SK-N-SH (cell line): ENCODE results near the gene JAK1. TPM values are rescaled to one million over a fixed set of nuclear protein-coding genes. Genes with fewer than 3 reads are reported as not detected.

Experiments
- CTCF ChIA-PET: fragments of 300-600, 350-600 bp; formaldehyde crosslinking; extraction: SDS; loops from one replicate; lab custom pipeline; 2021; lab: Yijun Ruan, JAX
- POLR2A ChIA-PET: fragments of 350-600 bp; sonication (Branson Sonifier 250); formaldehyde crosslinking; extraction: SDS; loops from one replicate; lab custom pipeline; 2020; ENCODE audit warnings: antibody characterized with exemption, inconsistent platforms; lab: Yijun Ruan, JAX
- DNase-seq: peaks from one replicate; pipeline ENCODE4 v3.0.0; 2012
- H2AFZ ChIP-seq: fragments of 200-600 bp; sonication (generic); 2 replicates; pipeline ENCODE4 v1.8.1; 2016; ENCODE audit warnings: antibody characterized with exemption, mild to moderate bottlenecking, low read depth
- H3F3A ChIP-seq: fragments of 200-600 bp; sonication (generic); replicated peaks from 2 replicates; pipeline ENCODE3; 2016; ENCODE audit warnings: antibody characterized with exemption, mild to moderate bottlenecking; ENCODE audit not compliant: insufficient read depth
- H3K27ac ChIP-seq, 2 experiments: fragments of 200-500 bp in 1 of 2; fragments of 200-600 bp in 1 of 2; sonication (Bioruptor generic) in 1 of 2; sonication (generic), shearing (Covaris generic) in 1 of 2; 2 replicates each; pipeline versions ENCODE4 v1.5.1 to v1.6.1; 2014 to 2016; ENCODE audit warnings: low read depth in 2 of 2, inconsistent platforms in 1 of 2, low read length in 1 of 2, mild to moderate bottlenecking in 1 of 2, mixed read lengths in 1 of 2
- H3K27me3 ChIP-seq: fragments of 200-600 bp; sonication (generic), shearing (Covaris generic); 2 replicates; pipeline ENCODE4 v1.6.1; 2016; ENCODE audit warnings: mixed run types; ENCODE audit not compliant: insufficient read depth
- H3K36me3 ChIP-seq, 2 experiments: fragments of 200-500 bp in 1 of 2; fragments of 200-600 bp in 1 of 2; sonication (Bioruptor generic) in 1 of 2; sonication (generic) in 1 of 2; replicated peaks in 1 of 2; 2 replicates each; pipeline versions ENCODE3 to v1.5.1; 2014 to 2016; ENCODE audit warnings: low read length in 1 of 2, mild to moderate bottlenecking in 1 of 2; ENCODE audit not compliant: insufficient read depth in 2 of 2, control insufficient read depth in 1 of 2
- H3K4me1 ChIP-seq, 2 experiments: fragments of 200-500 bp in 1 of 2; fragments of 200-600 bp in 1 of 2; sonication (Bioruptor generic) in 1 of 2; sonication (generic), shearing (Covaris generic) in 1 of 2; 2 replicates each; pipeline versions ENCODE4 v1.5.1 to v1.6.1; 2014 to 2016; ENCODE audit warnings: low read depth in 1 of 2, low read length in 1 of 2, mixed run types in 1 of 2; ENCODE audit not compliant: insufficient read depth in 2 of 2, control insufficient read depth in 1 of 2
- H3K4me2 ChIP-seq: fragments of 200-600 bp; sonication (generic), shearing (Covaris generic); 2 replicates; pipeline ENCODE4 v1.6.1; 2017; ENCODE audit warnings: mixed run types
- H3K4me3 ChIP-seq, 2 experiments: fragments of 200-500 bp in 1 of 2; fragments of 200-600 bp in 1 of 2; sonication (Bioruptor generic) in 1 of 2; sonication (generic), shearing (Covaris generic) in 1 of 2; 2 replicates each; pipeline versions ENCODE4 v1.5.1 to v1.8.1; 2014 to 2016; ENCODE audit warnings: low read depth in 2 of 2, inconsistent platforms in 1 of 2, low read length in 1 of 2, mild to moderate bottlenecking in 1 of 2, mixed read lengths in 1 of 2, moderate library complexity in 1 of 2
- H3K79me2 ChIP-seq: fragments of 200-600 bp; sonication (generic); 2 replicates; pipeline ENCODE4 v1.8.1; 2017; ENCODE audit warnings: mild to moderate bottlenecking; ENCODE audit not compliant: insufficient read depth
- H3K9ac ChIP-seq: fragments of 200-600 bp; sonication (generic); 2 replicates; pipeline ENCODE4 v1.6.1; 2017; ENCODE audit warnings: mixed run types
- H3K9me2 ChIP-seq: fragments of 200-600 bp; sonication (generic); 2 replicates; pipeline ENCODE4 v1.6.1; 2017; ENCODE audit warnings: mixed run types
- H3K9me3 ChIP-seq: fragments of 200-600 bp; sonication (generic); 2 replicates; pipeline ENCODE4 v1.6.1; 2017; ENCODE audit warnings: mixed run types, mild to moderate bottlenecking, moderate library complexity
- H4K20me1 ChIP-seq: fragments of 200-600 bp; sonication (generic); 2 replicates; pipeline ENCODE4 v1.6.1; 2017; ENCODE audit warnings: mild to moderate bottlenecking, mixed run types; ENCODE audit not compliant: insufficient read depth
- EP300 ChIP-seq, 2 experiments: IDR thresholded peaks; 2 replicates each; pipeline versions ENCODE4 v1.4.0 to v1.6.1; 2012; ENCODE audit warnings: borderline replicate concordance in 1 of 2, low read depth in 1 of 2, low read length in 1 of 2
- FOSL2 ChIP-seq: IDR thresholded peaks from 2 replicates; pipeline ENCODE4 v1.4.0; 2012; ENCODE audit warnings: low read depth, mild to moderate bottlenecking, moderate library complexity, borderline replicate concordance
- FOXJ3 ChIP-seq: sonication (generic); formaldehyde crosslinking; IDR thresholded peaks from 2 replicates; pipeline ENCODE4 v1.5.1; 2020; ENCODE audit warnings: mild to moderate bottlenecking, missing genetic modification reagents
- GATA2 ChIP-seq: sonication (generic); formaldehyde crosslinking; IDR thresholded peaks from 2 replicates; pipeline ENCODE4 v1.5.0; 2020; ENCODE audit warnings: mild to moderate bottlenecking, missing genetic modification reagents
- JUND ChIP-seq: IDR thresholded peaks from 2 replicates; pipeline ENCODE4 v1.4.0; 2012
- MEF2A ChIP-seq: IDR thresholded peaks from 2 replicates; pipeline ENCODE4 v1.4.0; 2012; ENCODE audit warnings: low read depth, borderline replicate concordance
- MXI1 ChIP-seq: IDR thresholded peaks from 2 replicates; pipeline ENCODE4 v1.6.1; 2012; ENCODE audit warnings: mild to moderate bottlenecking, low read depth, low read length, improper control_type of control experiment
- NRF1 ChIP-seq: IDR thresholded peaks from 2 replicates; pipeline ENCODE4 v1.6.1; 2012; ENCODE audit warnings: low read depth, mild to moderate bottlenecking, low read length
- PBX3 ChIP-seq: IDR thresholded peaks from 2 replicates; pipeline ENCODE4; 2012
- POLR2AphosphoS5 ChIP-seq: IDR thresholded peaks from 2 replicates; pipeline ENCODE4 v1.6.1; 2012; ENCODE audit warnings: low read depth, low read length
- RAD21 ChIP-seq: IDR thresholded peaks from 2 replicates; pipeline ENCODE4 v1.6.1; 2012; ENCODE audit warnings: mild to moderate bottlenecking, low read length
- RCOR1 ChIP-seq: fragments of 150-350 bp; IDR thresholded peaks from 2 replicates; pipeline ENCODE4 v1.6.1; 2017; ENCODE audit warnings: antibody characterized with exemption, low read length
- RFX5 ChIP-seq: IDR thresholded peaks from 2 replicates; pipeline ENCODE4 v1.6.1; 2012; ENCODE audit warnings: mild to moderate bottlenecking, improper control_type of control experiment, low read length
- SIN3A ChIP-seq: IDR thresholded peaks from 2 replicates; pipeline ENCODE4 v1.6.1; 2012; ENCODE audit warnings: low read depth, mild to moderate bottlenecking, low read length, moderate library complexity, borderline replicate concordance
- SMC3 ChIP-seq: IDR thresholded peaks from 2 replicates; pipeline ENCODE4 v1.6.1; 2012; ENCODE audit warnings: low read depth, low read length, improper control_type of control experiment
- TCF12 ChIP-seq: IDR thresholded peaks from 2 replicates; pipeline ENCODE4 v1.4.0; 2012
- YY1 ChIP-seq: IDR thresholded peaks from 2 replicates; pipeline ENCODE4 v1.4.0; 2012; ENCODE audit warnings: low read depth, mild to moderate bottlenecking
- WGBS: methylation state at CpG from one replicate; pipeline ENCODE4 v1.1.6; 2017; ENCODE audit warnings: low lambda C conversion rate; 5-methylcytosine and 5-hydroxymethylcytosine counted together
- polyA plus RNA-seq, 3 experiments: library from polyadenylated mRNA; depleted of rRNA; stranded (reverse); fragments of >200 nt; gene quantifications; 2 replicates each; pipeline ENCODE4 v1.2.3, GENCODE V29; 2012

Gene JAK1
- polyA plus RNA-seq, 1 of the 3 experiments (the other 2 are of a cell fraction), result 47.5 TPM

DNA sequence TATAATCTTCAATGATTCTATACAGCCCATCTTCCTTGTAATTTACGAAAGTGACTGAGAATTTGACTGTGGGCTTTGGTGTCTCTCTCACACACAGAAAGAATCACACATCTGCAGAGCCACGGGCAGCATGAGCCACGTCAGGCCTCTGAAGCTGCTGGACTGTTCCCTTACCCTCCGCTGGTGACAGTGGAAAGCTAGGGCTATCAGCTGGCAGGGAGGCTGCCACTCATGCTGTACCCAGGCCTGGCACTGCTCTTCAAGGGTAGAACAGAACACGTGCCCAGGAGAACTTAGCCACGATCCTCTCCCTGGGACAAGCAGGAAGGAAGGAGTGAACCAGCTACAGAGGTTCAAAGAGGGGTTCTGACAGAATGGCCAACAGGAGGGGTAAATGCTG is 90.7 kb downstream of the JAK1 start:
- no peak overlapping the region for H3K9ac ChIP-seq
- H3K79me2 ChIP-seq, result 0 out of 2 replicates have a peak, but pooled peaks cover 5% of the 10 kb centered on the region
- POLR2A ChIA-PET, result interaction anchor here (1.2 kb wide), 1 partner anchor 91 kb away, joined by 5 read pairs; the partner anchor contains the start of gene JAK1
- no peaks in the 10 kb centered on the region for H4K20me1 ChIP-seq
- no peaks in the 10 kb centered on the region for H3K9me3 ChIP-seq
- TF ChIP-seq FOSL2 (no peak), SMC3 (no peak), PBX3 (no peak), SIN3A (no peak), YY1 (no peak), MEF2A (no peak), JUND (no peak), RFX5 (no peak), RCOR1 (no peak), TCF12 (no peak), NRF1 (no peak)
- no peak overlapping the region for H2AFZ ChIP-seq
- 88% methylated on average over 6 of the region's 6 CpGs for WGBS
- H3F3A ChIP-seq, result no peaks in the 10 kb centered on the region
- no peak for DNase-seq
- no peaks in the 10 kb centered on the region for H3K27me3 ChIP-seq
- H3K9me2 ChIP-seq, result no peaks in the 10 kb centered on the region
- H3K4me2 ChIP-seq, result no peak overlapping the region
- H3K36me3 ChIP-seq, result peaks cover 53 to 65% of the 10 kb centered on the region in 2 experiments
- CTCF ChIA-PET, result interaction anchor here (0.7 to 1.4 kb wide), 3 partner anchors 14 to 166 kb away, joined by 3 to 4 read pairs (median 3); no protein-coding TSS in a partner anchor
- no peak overlapping the region for H3K4me3 ChIP-seq
- H3K4me1 ChIP-seq, result peaks cover 6 to 36% of the 10 kb centered on the region in 2 experiments; a peak in 3 of 4 replicates
- peak overlapping the region in 1 of 2 experiments; percentile 92; a peak in 2 of 4 replicates for H3K27ac ChIP-seq

DNA sequence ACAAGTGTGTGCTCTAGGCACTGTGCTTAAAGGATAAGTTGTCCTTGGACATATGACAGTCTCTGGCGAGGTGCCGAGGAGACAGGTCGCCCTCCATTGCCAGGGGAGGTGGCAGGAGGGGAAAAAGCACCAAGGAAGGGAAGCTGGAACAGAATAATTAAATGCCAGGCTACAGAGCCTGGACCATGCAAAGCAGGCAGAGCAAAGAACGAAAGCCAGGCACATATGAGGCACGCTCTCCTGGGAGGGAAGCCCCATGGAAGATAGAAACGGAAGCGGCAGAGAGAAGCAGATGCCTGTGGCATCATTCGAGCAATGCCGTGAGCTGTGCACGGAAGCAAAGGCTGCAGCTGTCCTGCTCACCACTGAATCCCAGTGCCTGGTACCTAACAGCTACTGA is 91.2 kb downstream of the JAK1 start:
- ChIA-PET CTCF (interaction anchor here (0.7 to 1.4 kb wide), 3 partner anchors 13 to 166 kb away, joined by 3 to 4 read pairs (median 3); no protein-coding TSS in a partner anchor), POLR2A (interaction anchor here (1.2 kb wide), 1 partner anchor 91 kb away, joined by 5 read pairs; the partner anchor contains the start of gene JAK1)
- Histone ChIP-seq H3F3A (no peaks in the 10 kb centered on the region), H4K20me1 (no peaks in the 10 kb centered on the region), H3K9me2 (no peaks in the 10 kb centered on the region), H3K27ac (peak overlapping the region in 1 of 2 experiments; percentile 92; a peak in 2 of 4 replicates), H3K9me3 (no peaks in the 10 kb centered on the region), H3K4me1 (peaks cover 4 to 34% of the 10 kb centered on the region in 2 experiments; a peak in 3 of 4 replicates), H3K27me3 (no peaks in the 10 kb centered on the region), H3K9ac (no peak overlapping the region), H3K79me2 (no peaks in the 10 kb centered on the region), H3K4me3 (no peak overlapping the region), H3K36me3 (peaks cover 50 to 70% of the 10 kb centered on the region in 2 experiments), H2AFZ (no peak overlapping the region), H3K4me2 (no peak overlapping the region)
- peak; percentile 62 for DNase-seq
- 86% methylated on average over 10 of the region's 10 CpGs for WGBS
- TF ChIP-seq POLR2AphosphoS5, result no peak
- peak in 1 of 2 experiments; percentile 50; a peak in 1 of 4 replicates for TF ChIP-seq EP300 (IDR thresholded peaks at IDR 0.05; ENCODE audit: borderline replicate concordance in 1 of 2, low read depth in 1 of 2, low read length in 1 of 2)
- TF ChIP-seq FOXJ3, result peak; percentile 56; the same call in 1 of the 2 replicates
- peak; percentile 7; the same call in 1 of the 2 replicates for TF ChIP-seq RAD21
- peak; percentile 25; the same call in 1 of the 2 replicates for TF ChIP-seq GATA2 (CRISPR knock-in tag)
- no peak for TF ChIP-seq JUND
- peak; percentile 76 for TF ChIP-seq MXI1
